ENCODE measurements around the gene IGSF21.

The IGSF21 gene

DNA sequence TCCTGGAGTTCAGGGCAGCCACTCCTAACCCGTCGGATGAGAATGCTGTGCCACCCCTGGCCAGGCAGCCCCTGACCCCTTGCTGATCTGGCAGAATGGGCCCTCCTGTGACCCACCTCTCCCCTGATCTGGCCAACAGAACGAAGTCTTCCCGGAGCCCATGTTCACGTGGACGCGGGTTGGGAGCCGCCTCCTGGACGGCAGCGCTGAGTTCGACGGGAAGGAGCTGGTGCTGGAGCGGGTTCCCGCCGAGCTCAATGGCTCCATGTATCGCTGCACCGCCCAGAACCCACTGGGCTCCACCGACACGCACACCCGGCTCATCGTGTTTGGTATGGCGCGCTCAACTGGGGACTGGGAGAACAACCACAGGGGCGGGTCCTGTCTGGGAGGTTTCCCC, 269.1 kb downstream of the IGSF21 start:
- DNase-seq (ENCODE audit: low read depth in 1 of 2, low spot score in 1 of 2), result no peak
- TF ChIP-seq POLR2AphosphoS5 (IDR thresholded peaks at IDR 0.05; ENCODE audit: low read depth), result no peak
- TF ChIP-seq, protein P1, sequence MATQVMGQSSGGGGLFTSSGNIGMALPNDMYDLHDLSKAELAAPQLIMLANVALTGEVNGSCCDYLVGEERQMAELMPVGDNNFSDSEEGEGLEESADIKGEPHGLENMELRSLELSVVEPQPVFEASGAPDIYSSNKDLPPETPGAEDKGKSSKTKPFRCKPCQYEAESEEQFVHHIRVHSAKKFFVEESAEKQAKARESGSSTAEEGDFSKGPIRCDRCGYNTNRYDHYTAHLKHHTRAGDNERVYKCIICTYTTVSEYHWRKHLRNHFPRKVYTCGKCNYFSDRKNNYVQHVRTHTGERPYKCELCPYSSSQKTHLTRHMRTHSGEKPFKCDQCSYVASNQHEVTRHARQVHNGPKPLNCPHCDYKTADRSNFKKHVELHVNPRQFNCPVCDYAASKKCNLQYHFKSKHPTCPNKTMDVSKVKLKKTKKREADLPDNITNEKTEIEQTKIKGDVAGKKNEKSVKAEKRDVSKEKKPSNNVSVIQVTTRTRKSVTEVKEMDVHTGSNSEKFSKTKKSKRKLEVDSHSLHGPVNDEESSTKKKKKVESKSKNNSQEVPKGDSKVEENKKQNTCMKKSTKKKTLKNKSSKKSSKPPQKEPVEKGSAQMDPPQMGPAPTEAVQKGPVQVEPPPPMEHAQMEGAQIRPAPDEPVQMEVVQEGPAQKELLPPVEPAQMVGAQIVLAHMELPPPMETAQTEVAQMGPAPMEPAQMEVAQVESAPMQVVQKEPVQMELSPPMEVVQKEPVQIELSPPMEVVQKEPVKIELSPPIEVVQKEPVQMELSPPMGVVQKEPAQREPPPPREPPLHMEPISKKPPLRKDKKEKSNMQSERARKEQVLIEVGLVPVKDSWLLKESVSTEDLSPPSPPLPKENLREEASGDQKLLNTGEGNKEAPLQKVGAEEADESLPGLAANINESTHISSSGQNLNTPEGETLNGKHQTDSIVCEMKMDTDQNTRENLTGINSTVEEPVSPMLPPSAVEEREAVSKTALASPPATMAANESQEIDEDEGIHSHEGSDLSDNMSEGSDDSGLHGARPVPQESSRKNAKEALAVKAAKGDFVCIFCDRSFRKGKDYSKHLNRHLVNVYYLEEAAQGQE (IDR thresholded peaks at IDR 0.05; ENCODE audit: insufficient replicate concordance, low read depth), result no peak
- no peak for TF ChIP-seq SPI1 (IDR thresholded peaks at IDR 0.05; ENCODE audit: borderline replicate concordance, low read depth)
- TF ChIP-seq GABPA (IDR thresholded peaks at IDR 0.05; ENCODE audit: low read depth), result no peak
- TF ChIP-seq, protein P2, sequence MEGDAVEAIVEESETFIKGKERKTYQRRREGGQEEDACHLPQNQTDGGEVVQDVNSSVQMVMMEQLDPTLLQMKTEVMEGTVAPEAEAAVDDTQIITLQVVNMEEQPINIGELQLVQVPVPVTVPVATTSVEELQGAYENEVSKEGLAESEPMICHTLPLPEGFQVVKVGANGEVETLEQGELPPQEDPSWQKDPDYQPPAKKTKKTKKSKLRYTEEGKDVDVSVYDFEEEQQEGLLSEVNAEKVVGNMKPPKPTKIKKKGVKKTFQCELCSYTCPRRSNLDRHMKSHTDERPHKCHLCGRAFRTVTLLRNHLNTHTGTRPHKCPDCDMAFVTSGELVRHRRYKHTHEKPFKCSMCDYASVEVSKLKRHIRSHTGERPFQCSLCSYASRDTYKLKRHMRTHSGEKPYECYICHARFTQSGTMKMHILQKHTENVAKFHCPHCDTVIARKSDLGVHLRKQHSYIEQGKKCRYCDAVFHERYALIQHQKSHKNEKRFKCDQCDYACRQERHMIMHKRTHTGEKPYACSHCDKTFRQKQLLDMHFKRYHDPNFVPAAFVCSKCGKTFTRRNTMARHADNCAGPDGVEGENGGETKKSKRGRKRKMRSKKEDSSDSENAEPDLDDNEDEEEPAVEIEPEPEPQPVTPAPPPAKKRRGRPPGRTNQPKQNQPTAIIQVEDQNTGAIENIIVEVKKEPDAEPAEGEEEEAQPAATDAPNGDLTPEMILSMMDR (IDR thresholded peaks at IDR 0.05; ENCODE audit: insufficient read depth, low read length), result no peak
- Histone ChIP-seq H3K27me3 (ENCODE audit: insufficient read depth, poor library complexity, severe bottlenecking) (no peaks in the 10 kb centered on the region), H3K27ac (replicated peaks) (no peak overlapping the region), H3K4me3 (replicated peaks; ENCODE audit: insufficient read depth, low read length) (no peak overlapping the region)

DNA sequence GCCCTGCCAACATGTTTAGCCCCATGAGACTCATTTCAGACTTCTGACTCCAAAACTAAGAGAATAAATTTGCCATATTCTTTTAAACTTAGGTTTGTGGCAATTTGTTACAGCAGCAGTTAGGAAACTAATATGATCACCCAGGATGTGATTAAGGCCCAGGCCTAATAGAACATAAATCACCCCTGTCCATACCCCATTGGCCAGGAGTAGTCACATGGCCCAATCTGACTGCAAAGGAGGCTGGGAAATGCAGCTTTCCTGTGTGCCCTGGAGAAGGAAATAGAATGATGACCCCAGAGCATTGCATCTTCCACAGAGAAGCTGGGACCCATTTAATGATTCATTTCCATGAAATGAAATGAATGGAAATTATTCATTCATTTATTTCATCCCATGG, 272.7 kb downstream of the IGSF21 start:
- Histone ChIP-seq H3K27ac (replicated peaks) (no peak overlapping the region), H3K4me3 (replicated peaks; ENCODE audit: insufficient read depth, low read length) (no peak overlapping the region), H3K27me3 (ENCODE audit: insufficient read depth, poor library complexity, severe bottlenecking) (no peaks in the 10 kb centered on the region)
- TF ChIP-seq, protein P2 (IDR thresholded peaks at IDR 0.05; ENCODE audit: insufficient read depth, low read length), result no peak
- TF ChIP-seq GABPA (IDR thresholded peaks at IDR 0.05; ENCODE audit: low read depth), result no peak
- TF ChIP-seq, protein P1 (IDR thresholded peaks at IDR 0.05; ENCODE audit: insufficient replicate concordance, low read depth), result no peak
- TF ChIP-seq SPI1 (IDR thresholded peaks at IDR 0.05; ENCODE audit: borderline replicate concordance, low read depth), result no peak
- no peak for TF ChIP-seq POLR2AphosphoS5 (IDR thresholded peaks at IDR 0.05; ENCODE audit: low read depth)
- no peak for DNase-seq (ENCODE audit: low read depth in 1 of 2, low spot score in 1 of 2)

DNA sequence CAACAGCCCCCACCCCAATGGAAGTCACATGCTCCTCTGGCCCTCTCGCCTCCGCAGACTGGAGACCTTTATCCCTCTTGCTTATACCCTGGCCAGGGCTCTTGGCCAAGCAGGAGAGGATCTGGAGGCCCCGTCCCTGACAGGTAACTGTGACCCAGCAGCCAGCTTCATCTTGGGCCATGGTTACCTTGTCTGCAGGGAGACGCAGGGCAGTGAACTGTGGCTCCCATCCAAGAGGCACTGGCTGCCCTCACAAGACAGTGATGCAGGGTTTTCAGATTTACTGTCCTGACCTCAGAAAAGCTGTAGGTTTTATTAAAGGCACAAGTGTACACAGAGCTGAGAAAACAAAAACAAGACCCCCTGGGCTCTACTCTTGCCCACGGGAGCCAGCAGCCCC, 276.5 kb downstream of the IGSF21 start:
- Histone ChIP-seq H3K27me3 (ENCODE audit: insufficient read depth, poor library complexity, severe bottlenecking) (no peaks in the 10 kb centered on the region), H3K4me3 (replicated peaks; ENCODE audit: insufficient read depth, low read length) (no peak overlapping the region), H3K27ac (replicated peaks) (no peak overlapping the region)
- TF ChIP-seq, protein P2 (IDR thresholded peaks at IDR 0.05; ENCODE audit: insufficient read depth, low read length), result no peak
- TF ChIP-seq SPI1 (IDR thresholded peaks at IDR 0.05; ENCODE audit: borderline replicate concordance, low read depth), result no peak
- TF ChIP-seq, protein P1 (IDR thresholded peaks at IDR 0.05; ENCODE audit: insufficient replicate concordance, low read depth), result no peak
- TF ChIP-seq POLR2AphosphoS5 (IDR thresholded peaks at IDR 0.05; ENCODE audit: low read depth), result no peak
- TF ChIP-seq GABPA (IDR thresholded peaks at IDR 0.05; ENCODE audit: low read depth), result no peak
- DNase-seq (ENCODE audit: low read depth in 1 of 2, low spot score in 1 of 2), result no peak
